ENCODE results near the gene ADAM30. TPM values are rescaled to one million over a fixed set of nuclear protein-coding genes. Genes with fewer than 3 reads are reported as not detected.

The ADAM30 gene
- total RNA-seq, 2 experiments from 2014 or later = not detected

- H3K27ac Mint-ChIP-seq = no peak overlapping the region
Observed at GRCh38 chr1:119924948-119925898, 28.9 kb upstream of the ADAM30 start.

GRCh38 chr1:119920104-119920968, 24.0 kb upstream of the ADAM30 start:
- ATAC-seq (no peak), DNase-seq (no peak)
- Mint-ChIP-seq H3K4me1 (ENCODE audit: low read depth) (no peaks in the 10 kb centered on the region), H3K36me3 (ENCODE audit: low read depth) (peaks cover 42% of the 10 kb centered on the region), H3K4me3 (no peak overlapping the region), H3K9me3 (no peaks in the 10 kb centered on the region), H3K27me3 (no peaks in the 10 kb centered on the region), H3K27ac (no peak overlapping the region)
- no peak for TF ChIP-seq CTCF (IDR thresholded peaks at IDR 0.05)
- CTCF ChIA-PET = interaction anchor here (2.6 kb wide), 1 partner anchor 28 kb away, joined by 6 read pairs; no protein-coding TSS in a partner anchor
- intact Hi-C loops (cut with micrococcal nuclease) = no loop called here
- POLR2A ChIA-PET = no interaction called here

More at GRCh38 chr1:119924948-119925898, 28.9 kb upstream of the ADAM30 start:
- H3K36me3 Mint-ChIP-seq (ENCODE audit: low read depth) = peaks cover 38% of the 10 kb centered on the region
- no peaks in the 10 kb centered on the region for H3K9me3 Mint-ChIP-seq
- TF ChIP-seq CTCF (IDR thresholded peaks at IDR 0.05) = no peak
- ATAC-seq (no peak), DNase-seq (no peak)
- H3K4me3 Mint-ChIP-seq = no peak overlapping the region
- H3K4me1 Mint-ChIP-seq (ENCODE audit: low read depth) = no peaks in the 10 kb centered on the region
- ChIA-PET CTCF (interaction anchor here (1.0 kb wide), 1 partner anchor 39 kb away, joined by 3 read pairs; no protein-coding TSS in a partner anchor), POLR2A (interaction anchor here (1.2 kb wide), 1 partner anchor 10 kb away, joined by 3 read pairs; no protein-coding TSS in a partner anchor)
- intact Hi-C loops (cut with micrococcal nuclease) = no loop called here
- no peaks in the 10 kb centered on the region for H3K27me3 Mint-ChIP-seq

- no peak for TF ChIP-seq CTCF (IDR thresholded peaks at IDR 0.05)
- Mint-ChIP-seq H3K36me3 (ENCODE audit: low read depth) (peaks cover 47% of the 10 kb centered on the region), H3K4me3 (no peak overlapping the region), H3K27ac (no peak overlapping the region), H3K27me3 (no peaks in the 10 kb centered on the region), H3K9me3 (no peaks in the 10 kb centered on the region), H3K4me1 (ENCODE audit: low read depth) (no peaks in the 10 kb centered on the region)
- DNase-seq (no peak), ATAC-seq (no peak)
- ChIA-PET CTCF (interaction anchor here (0.6 to 2.6 kb wide), 2 partner anchors 24 to 29 kb away, joined by 3 to 6 read pairs; no protein-coding TSS in a partner anchor), POLR2A (no interaction called here)
- intact Hi-C loops (cut with micrococcal nuclease) = no loop called here
Observed at GRCh38 chr1:119919241-119919640, 22.9 kb upstream of the ADAM30 start.

- DNase-seq (no peak), ATAC-seq (no peak)
- CTCF ChIA-PET = no interaction called here
- TF ChIP-seq CTCF (IDR thresholded peaks at IDR 0.05) = no peak
- peaks cover 44% of the 10 kb centered on the region for H3K36me3 Mint-ChIP-seq (ENCODE audit: low read depth)
- no peaks in the 10 kb centered on the region for H3K9me3 Mint-ChIP-seq
- H3K27me3 Mint-ChIP-seq = no peaks in the 10 kb centered on the region
- H3K27ac Mint-ChIP-seq = no peak overlapping the region
- no peak overlapping the region for H3K4me3 Mint-ChIP-seq
- POLR2A ChIA-PET = no interaction called here
- no peaks in the 10 kb centered on the region for H3K4me1 Mint-ChIP-seq (ENCODE audit: low read depth)
- intact Hi-C loops (cut with micrococcal nuclease) = no loop called here
Observed at GRCh38 chr1:119918301-119918700, 22.0 kb upstream of the ADAM30 start.
